Muscle layer of duodenum (tissue), 2 donors: ENCODE measurements around the gene SPATA31A1.
"Not testable (repeated sequence)": the region's sequence is repeated elsewhere in the genome, so short reads cannot be mapped to it uniquely, and the experiment has no call there.

Experiments used
- H3K27ac ChIP-seq: one replicate; pipeline ENCODE4 v1.7.0; 2013; ENCODE audit warnings: mild to moderate bottlenecking, low read length
- H3K27me3 ChIP-seq: one replicate; pipeline ENCODE4 v1.7.0; 2013; ENCODE audit warnings: low read depth, mild to moderate bottlenecking, control low read depth, low read length
- H3K36me3 ChIP-seq, 2 donors: one replicate each; pipeline ENCODE4 v1.7.0; 2013; ENCODE audit warnings: low read length in 2 of 2, control low read depth in 1 of 2, mild to moderate bottlenecking in 1 of 2; ENCODE audit not compliant: insufficient read depth in 2 of 2, control insufficient read depth in 1 of 2
- H3K4me1 ChIP-seq, 2 donors: one replicate each; pipeline ENCODE4 v1.7.0; 2013; ENCODE audit warnings: low read length in 2 of 2, mild to moderate bottlenecking in 2 of 2, control low read depth in 1 of 2, moderate library complexity in 1 of 2; ENCODE audit not compliant: insufficient read depth in 2 of 2, control insufficient read depth in 1 of 2
- H3K4me3 ChIP-seq, 2 donors: one replicate each; pipeline ENCODE4 v1.7.0; 2013; ENCODE audit warnings: low read length in 2 of 2, low read depth in 1 of 2, mild to moderate bottlenecking in 1 of 2
- H3K9me3 ChIP-seq, 2 donors: one replicate each; pipeline ENCODE4 v1.7.0; 2013; ENCODE audit warnings: low read length in 2 of 2, control low read depth in 1 of 2, mild to moderate bottlenecking in 1 of 2; ENCODE audit not compliant: control insufficient read depth in 1 of 2
- donor health status: healthy.

The SPATA31A1 gene

DNA sequence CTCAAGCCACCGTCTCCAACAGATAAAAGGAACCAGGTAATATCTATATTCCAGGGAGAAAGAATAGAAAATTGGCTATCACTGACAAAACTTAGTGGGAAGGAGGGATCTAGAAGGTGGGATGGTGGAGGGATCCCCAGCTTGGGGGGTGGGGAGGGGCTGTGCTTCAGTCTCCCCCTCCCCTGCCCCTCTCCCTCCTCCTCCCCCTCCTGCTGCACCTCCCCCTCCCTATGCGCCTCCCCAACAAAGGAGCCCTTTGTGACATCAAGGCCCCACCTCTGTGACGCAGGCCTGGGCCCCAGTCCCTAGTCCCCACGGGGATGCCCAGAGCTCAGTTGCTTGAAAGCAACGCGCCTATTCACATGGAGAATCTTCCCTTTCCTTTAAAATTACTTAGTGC lies at the start of gene SPATA31A1:
Gene SPATA31A1 (plus strand): TSS at position 301 of the 400 bp plus-strand sequence. CDS start 62 bp downstream, at position 363.
- H3K4me1 ChIP-seq, H3K36me3 ChIP-seq, H3K9me3 ChIP-seq, H3K27ac ChIP-seq, H3K4me3 ChIP-seq, H3K27me3 ChIP-seq: not testable (repeated sequence)

DNA sequence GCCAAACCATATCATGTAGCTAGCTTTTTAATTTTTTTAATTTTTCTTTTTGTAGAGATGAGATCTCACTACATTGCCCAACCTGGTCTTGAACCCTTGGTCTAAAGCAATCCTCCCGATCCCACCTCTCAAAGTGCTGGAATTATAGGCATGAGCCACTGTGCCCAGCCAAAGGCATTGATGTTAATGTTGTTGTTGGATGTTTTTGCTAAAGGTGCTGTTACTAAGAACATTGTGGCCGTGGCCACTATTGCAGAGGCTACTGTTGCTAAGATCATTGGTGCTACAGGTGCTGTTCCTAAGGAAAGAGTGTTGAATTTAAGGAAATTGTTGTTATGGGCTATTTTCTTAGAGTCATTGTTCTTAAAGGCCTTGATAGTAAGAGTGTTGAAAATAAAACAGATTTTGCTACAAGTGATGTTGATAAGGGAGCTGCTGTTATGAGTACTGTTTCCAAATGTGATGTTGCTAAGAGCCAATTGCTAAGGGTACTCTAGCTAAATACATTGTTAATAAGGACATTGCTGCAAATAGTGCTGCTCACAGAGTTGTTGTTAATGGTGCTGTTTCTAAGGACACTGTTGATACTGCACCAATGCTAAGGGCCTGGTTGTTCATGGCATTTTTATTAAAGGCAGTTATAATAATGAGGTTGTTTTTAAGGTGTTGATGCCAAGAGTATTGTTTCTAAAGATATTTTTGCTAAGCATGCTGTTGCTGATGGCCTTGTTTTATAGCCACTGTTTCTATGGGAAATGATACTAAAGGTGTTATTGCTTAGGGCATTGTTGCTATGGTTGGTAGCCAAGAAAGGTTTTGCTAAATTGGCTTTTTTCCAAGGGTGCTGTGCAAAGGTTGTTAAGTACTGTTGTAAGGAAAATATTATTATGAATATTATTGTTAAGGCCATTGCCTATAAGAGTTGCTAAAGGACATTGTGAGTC lies 52.1 kb downstream of the SPATA31A1 start:
- H3K4me1 ChIP-seq, H3K9me3 ChIP-seq, H3K4me3 ChIP-seq, H3K36me3 ChIP-seq, H3K27me3 ChIP-seq, H3K27ac ChIP-seq: not testable (repeated sequence)

DNA sequence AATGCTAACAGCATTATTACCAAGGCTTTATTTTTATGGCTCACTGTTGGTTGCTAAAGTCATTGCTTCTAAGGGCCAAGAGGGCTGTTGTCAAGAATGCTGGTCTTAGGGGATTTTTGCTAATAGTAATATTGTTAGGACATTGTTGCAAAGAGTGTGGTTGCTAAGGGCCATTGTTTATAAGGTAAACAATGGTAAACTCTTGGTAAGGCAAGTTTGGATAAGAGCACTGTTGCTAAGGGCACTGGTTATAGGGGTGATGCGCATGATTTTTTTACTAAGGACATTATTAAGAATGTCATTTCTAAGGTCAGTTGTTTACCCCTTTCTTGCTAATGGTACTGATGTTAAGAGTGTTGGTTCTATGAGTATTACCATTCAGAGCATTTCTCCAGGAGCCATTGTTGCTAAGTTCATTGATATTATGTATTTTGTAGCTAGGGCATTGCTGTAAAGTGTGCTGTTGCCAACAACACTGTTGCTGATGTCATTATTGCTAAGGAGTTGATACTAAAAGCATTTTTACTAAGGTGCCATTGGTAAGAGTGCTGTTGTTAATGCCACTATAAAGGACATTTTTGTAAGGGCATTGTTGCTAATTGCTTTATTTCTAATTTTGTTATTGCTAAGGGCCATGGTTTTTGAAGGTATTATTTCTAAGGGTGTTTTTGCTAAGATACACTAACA lies 55.9 kb downstream of the SPATA31A1 start:
- H3K4me1 ChIP-seq: not testable (repeated sequence)

More for the DNA sequence above, 55.9 kb downstream of the SPATA31A1 start:
- not testable (repeated sequence) for H3K27me3 ChIP-seq, H3K27ac ChIP-seq, H3K36me3 ChIP-seq, H3K9me3 ChIP-seq, H3K4me3 ChIP-seq
